ENCODE results near the gene EFEMP1.

Gene EFEMP1

DNA sequence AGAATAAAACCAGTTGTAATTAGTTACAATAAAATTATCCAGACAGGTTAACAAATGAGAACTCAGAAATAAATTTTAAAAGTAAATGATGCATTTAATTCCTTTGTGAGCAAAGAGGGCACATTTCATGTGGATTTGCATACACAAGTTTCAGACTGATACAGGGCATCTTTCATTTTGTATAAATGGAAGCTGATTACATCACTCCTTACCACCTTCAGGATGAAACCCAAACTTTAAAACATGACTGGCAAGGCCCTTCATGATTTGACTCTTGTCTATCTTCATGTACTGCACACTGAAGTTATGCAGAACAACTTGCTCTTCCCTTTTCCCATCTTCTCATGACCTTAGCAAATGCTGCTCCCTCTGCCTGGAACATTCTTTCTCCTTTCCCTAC is 26.9 kb downstream of the EFEMP1 start:
- no peak for DNase-seq (ENCODE audit: low read depth)

DNA sequence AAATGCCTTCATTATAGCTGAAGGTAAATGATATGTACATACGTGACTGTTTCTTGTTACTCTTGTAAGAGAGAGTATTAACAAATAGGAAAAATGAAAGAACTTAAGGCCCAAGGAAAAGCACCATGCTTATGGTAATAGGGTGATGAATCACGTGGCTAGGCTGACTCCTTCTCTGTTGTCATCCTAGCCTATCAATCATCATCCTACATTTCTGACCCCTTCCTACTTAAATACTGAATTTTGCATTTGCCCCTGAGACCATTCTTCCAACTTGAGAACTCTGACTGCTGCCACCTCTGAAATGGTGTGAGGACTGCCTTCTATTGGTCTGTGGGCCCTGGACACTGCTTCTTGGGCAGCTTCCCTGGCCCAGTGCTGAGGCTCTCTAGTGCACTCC is 28.9 kb downstream of the EFEMP1 start:
- no peak for DNase-seq (ENCODE audit: low read depth)

DNA sequence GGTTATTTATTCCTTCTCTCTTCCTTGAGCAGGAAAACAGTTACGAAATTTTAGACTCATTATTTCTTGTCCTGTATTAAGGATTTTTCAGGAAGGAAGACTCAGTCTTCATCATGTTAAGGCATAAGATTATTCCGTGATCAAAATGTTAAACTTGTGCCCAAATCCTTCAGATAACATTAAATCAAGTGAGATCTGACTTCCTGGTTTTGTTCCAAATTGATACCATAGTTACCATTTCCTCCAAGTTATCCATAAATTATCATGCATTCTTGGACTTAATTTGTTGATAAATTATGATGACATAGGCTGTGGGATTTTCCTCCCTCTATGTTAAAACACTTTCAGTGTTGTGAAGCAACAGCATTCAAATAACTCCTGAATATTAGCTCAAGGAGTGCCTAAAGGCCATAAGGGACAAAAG is 31.9 kb downstream of the EFEMP1 start:
- no peak for DNase-seq (ENCODE audit: low read depth)

DNA sequence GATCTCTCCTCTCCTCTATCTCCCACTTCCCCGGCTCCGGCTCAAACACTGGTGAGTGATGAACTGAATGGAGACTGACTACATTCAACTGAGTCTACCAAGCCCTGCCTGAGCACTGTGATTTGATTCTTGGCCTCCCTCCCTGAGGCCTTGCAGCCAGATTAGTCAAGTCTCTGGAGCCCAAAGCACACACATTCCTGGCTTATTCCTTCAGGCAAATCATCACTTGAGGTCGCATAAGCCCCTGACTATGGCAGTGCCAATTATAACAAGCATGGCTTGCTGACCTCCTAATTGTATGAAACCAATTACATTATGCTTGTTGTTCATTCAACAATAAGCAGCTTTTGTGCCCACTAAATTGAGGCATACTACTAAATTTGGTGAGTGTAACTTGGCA is 34.6 kb downstream of the EFEMP1 start:
- no peak for DNase-seq (ENCODE audit: low read depth)

DNA sequence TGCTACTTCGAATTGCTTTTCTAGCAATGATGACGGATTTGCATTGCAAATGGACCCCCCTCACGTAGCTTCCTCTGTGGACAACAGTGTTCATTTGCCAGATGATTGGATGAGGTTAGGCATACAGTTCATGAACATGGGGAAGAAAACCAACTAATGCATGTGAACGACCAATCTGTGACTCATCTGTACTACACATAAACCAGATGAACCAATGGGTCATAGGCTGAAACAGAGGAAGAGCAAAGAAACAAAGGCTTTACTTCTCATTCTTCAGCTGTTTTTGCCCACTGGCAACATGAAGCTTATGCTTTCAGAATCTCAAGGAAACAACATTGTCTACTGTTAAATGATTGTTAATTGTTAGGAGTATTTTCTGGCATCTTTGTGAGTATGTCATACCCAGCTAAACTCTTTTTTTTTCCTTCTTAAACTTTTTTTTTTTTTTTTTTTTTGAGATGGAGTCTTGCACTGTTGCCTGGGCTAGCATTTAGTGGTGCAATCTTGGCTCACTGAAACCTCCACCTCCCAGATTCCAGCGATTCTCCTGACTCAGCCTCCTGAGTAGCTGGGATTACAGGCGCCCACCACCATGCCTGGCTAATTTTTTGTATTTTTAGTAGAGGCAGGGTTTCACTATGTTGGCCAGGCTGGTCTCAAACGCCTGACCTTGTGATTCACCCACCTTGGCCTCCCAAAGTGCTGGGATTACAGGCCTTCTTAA is 35.5 kb downstream of the EFEMP1 start:
- no peak for DNase-seq (ENCODE audit: low read depth)

DNA sequence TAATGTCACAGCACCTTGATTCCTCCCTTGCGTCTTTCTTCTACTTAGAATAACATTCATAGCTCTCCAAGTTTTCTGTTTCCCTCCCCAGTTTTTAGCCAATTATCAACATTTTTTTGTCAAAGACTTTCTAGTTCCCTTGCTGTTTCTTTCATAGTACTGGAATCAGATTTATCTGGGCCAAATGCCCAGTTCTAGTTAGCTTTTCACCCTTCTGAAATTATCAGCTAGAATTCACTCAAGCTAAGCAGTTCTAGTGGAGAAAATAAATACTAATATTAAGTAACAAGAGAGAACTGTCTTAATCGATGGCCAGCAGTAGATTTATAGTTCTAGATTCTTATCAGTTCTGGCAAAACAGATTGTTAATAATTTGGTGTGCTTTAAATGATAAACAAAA is 36.2 kb downstream of the EFEMP1 start:
- DNase-seq (ENCODE audit: low read depth): no peak

DNA sequence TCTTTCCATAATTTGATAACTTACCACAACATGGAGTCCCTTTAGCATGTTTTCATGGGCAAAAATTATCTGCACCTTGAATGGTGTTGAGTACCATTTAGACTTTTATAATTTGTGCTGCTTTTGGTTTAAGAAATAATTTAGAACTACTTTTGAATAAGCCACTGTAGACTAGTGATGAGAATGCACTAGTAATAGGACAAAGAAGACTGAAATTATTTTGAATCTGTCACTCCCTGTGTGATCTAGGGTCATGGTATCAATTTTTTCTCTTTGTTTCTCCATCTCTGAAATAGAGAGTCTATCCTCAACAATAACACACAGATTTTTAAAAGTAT is 37.7 kb downstream of the EFEMP1 start:
- DNase-seq (ENCODE audit: low read depth): no peak

DNA sequence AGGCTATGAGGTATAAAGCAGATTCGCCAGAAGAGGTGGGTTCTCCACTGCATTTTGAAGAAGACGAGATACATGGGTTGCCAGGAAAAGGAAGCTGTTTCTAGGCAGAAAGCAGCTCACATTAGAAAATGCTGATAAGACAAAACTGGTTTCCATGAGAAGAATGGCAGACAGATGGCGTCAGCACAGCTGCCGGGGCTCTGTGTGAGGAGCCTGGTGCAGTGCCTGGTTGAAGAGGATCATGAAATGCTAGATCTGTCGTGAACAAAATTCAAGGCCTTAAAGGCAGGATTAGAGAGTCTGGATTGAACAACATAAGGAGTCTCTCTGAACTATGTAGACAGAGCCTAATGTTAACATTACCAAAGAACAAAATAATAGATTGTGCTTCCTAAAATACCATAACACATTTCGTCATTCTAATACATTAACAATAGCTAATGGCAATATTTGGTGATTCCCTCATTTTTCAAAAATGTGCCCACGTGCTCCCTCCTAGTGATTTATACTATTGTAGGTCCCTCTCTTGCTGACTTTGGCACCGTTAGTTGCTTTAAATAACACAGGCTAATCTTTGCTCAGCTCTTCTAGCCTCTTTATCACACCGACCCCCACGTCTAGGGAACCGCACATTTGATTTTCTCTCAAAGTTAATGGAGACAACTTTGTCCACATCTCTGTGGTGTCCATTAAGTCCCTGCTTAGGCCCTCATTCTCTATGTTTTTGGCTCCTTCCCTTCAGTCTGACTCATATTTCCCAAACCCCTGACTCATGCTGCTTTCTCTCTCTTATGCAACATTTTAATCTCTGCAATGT is 38.2 kb downstream of the EFEMP1 start:
- DNase-seq (ENCODE audit: low read depth): no peak

DNA sequence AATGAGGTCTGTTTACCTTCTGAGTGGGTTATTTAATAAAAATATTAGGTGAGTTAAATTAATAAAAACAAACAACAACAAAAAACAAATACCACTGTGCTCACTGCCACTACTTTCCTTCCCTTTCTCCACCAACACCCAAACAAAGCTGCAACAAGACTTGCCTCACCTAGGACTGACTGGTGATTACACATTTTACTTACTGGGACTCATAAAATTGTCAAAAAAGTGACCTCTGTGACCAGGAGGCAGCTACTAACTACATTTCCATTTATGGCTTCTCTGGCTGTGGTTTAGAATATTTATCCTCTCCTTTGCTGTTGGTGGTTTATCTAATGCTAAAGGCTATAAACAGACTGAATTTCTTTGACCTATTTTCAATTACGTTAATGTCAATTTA is 39.8 kb downstream of the EFEMP1 start:
- no peak for DNase-seq (ENCODE audit: low read depth)

DNA sequence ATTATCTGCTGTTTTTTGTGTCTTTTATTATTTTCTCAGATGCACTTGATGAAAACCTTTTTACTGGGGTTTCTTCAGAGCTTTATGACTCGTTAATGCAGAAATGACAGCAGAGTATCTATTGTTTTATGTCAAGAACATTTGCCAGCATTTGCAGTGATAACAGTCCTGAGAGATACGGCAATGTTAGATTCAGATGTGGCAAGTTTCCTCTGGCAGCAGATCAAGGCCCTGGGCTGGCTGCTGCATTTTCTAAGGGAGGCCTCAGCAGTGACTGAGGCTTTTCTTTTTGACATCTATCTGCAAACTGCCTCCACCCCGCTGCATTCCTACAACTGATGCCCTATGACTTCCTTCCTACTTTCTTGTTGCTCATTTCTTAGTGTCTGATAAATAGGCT is 40.2 kb downstream of the EFEMP1 start:
- no peak for DNase-seq (ENCODE audit: low read depth)

DNA sequence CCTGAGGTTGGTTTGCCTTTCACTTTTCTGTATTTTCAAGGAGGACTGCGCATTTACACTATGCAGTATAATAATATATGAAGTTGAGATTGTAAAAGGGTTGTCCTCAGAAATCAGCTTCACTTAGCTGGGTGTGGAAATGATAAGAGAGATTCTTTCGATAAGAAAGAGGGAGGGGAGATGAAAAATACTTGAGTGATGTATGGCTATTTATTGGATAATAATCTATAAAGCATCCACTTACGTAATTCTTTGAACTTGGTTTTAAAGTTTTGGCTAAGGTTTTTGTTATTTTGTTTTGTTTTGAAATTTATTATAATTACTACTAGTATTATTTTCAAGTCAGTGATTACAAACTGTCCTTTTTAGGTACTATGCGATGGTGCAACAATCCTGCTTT is 40.6 kb downstream of the EFEMP1 start:
- DNase-seq (ENCODE audit: low read depth): no peak

DNA sequence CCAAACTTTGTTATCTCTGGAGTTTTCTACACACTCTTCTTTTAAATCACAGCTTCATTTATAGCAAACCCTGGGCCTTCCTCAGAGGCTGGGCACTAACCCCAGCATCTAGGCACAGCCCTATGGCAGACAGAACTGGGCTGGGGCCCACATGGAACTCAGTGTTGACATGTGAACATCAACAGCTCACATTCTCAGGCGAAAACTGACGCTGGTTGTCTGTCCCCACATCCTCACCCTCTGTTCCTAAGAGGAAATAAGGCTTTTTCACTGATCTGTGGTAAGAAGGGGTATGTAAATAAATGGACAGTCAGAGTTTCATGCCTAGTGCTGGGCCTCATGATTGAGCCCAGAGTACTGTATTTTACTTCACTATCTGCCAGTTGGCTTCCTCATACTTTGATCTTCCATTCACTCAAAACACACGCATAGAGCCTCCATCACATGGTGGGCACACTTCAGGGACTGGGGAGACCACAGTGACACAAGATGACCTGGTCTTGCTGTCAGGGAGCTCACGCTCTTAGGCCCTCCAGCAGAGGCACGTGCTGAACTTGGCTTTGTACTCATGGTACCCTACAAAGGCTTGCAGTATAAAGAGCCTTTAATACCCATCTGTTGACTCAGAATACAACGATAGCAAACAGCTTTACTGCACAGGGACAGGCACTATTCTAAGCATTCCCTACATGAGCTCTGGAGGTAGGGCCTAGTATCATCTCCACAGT is 43.0 kb downstream of the EFEMP1 start:
- no peak for DNase-seq (ENCODE audit: low read depth)

DNA sequence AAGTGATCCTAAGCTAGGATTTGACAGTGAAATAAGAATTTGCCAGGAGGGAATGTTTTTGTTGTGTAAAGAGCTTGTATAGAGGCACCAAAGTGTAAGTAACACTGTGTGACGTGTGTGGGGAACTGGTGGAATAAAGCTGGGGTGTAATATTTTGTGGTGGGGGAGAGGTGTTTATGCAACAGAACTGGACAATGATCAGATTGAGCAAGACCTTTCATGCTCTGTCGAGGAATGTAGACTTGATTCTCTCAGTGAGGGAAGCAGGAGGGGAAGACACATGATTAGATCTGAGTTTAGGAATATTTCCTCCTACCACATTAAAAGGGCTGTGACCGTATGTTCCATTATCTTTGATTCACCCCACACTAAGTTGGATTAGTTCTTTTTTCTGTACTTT is 43.6 kb downstream of the EFEMP1 start:
- no peak for DNase-seq (ENCODE audit: low read depth)

DNA sequence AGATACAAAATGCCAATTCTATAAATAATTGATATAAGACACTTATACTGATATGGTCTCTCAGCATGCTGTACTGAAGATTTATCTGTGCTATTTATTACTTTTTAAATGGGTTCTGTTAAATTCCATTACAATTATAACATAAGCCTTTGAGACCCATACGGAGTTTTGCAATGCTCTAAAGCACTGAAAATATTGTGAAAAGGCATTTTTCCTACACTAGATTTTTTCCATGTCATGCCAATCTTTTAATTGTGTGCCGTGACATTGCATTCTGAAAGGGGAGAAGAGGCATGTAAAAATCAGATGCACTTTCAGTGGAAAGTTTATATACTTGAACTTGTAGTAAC is 46.5 kb downstream of the EFEMP1 start:
- DNase-seq (ENCODE audit: low read depth): no peak

DNA sequence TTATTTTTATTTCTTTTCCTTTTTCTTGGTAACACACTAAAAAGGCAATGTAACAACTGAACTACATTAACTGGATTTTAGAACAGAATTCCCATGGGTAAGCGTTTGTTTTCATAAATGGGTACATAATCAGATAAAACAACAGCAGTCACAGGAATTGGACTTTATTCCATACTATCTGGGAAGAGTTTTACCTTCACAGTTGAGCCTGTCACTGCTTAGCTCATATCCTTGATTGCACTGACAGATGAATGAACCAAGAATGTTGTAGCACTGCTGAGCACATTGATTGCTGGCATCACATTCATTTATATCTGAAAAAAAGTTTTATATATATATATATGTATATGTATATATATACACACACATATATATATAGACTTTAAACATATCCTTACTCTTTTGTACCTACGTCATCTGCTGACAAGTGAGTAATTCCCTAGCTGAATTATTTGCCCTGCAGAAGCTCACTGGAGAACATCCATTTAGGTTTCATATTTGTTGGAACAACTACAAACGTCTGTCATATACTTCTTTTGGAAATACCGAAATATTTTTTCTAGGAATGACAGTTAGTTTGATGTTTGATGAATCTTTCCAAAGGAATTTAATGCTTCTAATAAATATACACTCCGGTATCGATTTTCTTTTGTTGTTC is 47.0 kb downstream of the EFEMP1 start:
- DNase-seq (ENCODE audit: low read depth): no peak

DNA sequence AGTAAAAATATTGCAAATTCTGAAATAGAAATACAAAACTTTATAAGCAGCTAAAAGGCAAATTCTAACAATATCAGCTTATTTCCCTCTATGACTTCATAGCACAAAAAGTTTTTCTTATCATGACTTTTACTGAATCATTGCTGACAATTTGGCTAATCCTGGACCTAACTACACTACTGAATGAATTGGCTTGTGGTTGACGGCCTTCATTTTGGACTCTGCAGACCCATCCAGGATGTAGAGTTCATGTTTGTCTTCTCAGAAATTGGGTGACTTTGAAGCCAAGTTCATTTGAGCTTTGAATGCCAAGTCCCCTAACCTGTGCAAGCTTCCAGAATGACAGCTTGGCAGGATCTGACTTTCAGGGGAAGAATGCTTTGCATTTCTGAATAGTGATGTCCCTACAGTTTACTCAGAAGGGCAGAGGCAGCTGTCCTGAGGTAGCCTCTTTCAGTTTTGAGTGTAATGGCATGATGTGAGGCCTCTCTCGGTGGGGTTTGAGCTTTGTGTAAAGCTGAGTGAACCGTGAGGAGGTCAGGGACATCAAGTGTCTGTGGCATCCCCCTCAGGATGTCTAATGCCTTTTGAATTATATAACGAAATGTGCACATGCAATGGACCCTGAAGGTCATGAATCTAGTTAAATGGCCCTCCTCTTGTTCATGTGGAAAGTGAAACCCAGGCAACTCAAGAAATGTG is 48.0 kb downstream of the EFEMP1 start:
- DNase-seq (ENCODE audit: low read depth): no peak

DNA sequence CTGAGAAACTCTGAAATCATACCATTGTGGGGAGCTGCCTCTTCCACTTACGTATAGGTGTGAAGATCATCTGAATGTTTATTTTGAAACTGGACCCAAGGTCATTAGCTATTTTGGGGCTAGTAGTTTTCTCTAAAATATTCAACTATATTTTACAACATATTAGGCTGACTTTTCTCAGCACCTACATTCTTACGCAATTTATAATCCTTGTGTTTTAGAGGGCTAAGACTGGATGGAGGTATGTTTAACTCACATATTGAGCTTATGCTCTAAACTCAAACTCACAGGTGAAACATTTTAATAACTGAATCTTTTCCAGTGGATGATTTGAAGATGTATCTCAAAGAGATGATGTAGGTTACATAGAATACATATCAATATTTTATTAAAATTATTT is 49.2 kb downstream of the EFEMP1 start:
- DNase-seq (ENCODE audit: low read depth): no peak

DNA sequence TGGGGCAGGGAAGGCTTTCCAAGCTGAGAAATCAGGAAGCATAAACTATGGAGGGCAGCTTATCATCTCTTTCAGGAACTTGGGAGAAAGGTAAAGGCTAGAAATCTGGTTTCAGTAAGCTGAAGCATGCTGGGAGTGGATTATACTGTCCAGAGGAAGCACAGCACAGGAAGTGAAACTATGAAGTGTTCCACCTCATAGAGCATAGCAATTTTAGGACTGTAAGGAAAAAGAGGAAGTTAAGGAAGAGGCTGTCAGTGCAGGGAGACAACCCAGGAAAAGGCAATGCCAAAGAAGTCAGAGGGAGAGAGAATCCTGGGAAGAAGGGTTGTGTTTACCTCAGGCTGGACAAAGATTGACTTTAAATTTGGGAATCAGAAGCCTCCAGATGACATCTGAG is 51.9 kb downstream of the EFEMP1 start:
- DNase-seq (ENCODE audit: low read depth): no peak

DNA sequence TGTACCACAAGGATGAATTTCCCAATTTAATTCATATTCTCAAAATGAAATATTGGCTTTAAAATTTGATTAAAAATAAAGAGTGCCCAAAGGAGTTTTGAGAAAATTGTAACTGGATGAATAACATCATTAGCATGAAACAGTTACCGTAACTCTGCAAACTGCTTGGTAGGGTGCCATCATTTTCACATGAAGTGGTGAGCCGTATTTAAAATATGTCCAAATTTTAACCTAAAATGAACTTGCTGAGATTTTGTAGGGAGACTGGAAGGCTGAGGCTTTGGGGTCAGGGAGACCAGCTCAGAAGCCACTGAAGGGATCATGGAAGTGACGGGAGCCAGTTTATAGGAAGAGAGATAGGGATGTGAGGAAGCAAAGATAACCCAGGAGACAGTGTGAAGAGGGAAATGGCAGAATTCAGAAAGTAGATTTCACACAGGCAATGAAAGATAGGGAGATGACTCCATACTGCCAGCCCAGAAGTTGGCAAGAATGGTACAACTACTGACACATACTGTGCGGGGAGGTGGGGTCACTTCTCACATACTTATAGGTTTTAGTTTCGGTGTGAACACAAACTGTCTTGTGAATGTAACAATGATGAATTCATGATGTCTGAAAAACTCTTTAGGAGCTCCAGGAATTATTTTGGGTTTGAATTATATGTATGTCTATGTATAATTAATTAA is 53.8 kb downstream of the EFEMP1 start:
- no peak for DNase-seq (ENCODE audit: low read depth)

DNA sequence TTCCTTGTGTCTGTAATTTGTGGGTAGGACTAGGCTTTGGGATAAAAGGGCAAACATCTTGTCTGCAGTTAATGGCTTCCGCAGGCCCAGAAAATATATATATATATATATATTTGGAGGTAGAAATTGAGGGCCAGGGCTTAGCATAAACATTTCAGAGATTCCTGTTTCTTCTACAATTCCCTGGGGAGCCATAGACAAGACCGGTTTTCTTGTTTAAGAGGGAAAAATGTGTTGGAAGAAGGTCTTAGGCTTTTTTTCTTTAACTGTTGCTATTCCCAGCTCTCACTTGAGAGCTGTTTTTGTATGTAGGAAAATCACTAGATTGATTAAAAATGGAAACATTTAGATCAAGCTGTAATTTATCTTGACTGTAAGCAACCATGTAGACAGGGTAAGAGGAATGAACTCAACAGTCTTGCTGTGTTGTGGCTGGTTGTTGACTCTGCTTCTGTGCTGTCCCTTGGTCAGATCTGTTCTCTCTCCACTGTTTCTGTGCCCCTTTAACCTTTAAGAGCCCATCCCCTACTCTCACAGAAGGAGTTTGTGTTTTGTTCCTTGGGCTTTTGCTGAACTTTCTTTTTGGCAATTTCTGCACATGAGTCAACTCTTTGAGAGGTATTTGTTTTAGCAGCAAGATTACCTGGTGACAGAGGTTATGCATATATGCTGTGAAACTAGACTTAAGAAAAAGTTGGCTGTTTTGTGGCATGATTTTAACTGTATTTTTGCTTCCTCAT is 58.3 kb downstream of the EFEMP1 start:
- DNase-seq (ENCODE audit: low read depth): no peak

Measured in stimulated activated CD8-positive, alpha-beta memory T cell treated with anti-CD3 and anti-CD28 coated beads, Interleukin-4, amount 100 ng/mL, for 24 hours (primary cell).